ENCODE measurements around the gene OR10V1.

DNA sequence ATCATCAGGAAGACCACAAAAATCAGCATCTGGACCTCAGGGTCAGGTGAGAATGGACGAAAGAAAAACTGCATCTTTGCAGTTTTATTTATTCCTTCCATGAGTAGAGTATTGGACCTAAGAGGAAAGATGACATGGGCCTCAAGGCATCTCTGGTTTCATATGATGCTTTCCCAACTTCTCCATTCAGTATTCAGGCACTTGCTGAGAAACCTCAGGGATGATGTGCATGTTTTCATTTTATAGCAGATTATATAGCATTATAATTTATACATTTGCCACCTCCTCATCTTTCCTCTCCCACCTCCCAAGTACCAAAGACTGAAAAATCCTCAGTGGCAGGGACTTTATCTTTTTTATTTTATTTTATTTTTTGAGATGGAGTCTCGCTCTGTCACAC is at the start of gene OR10V1:
- no peak for TF ChIP-seq POLR2A (IDR thresholded peaks at IDR 0.05; ENCODE audit: low read length)
- TF ChIP-seq GATA1 (IDR thresholded peaks at IDR 0.05; ENCODE audit: low read depth, low read length): no peak

Measured in erythroblast (primary cell).